ENCODE results near the gene COL27A1. TPM values are rescaled to one million over a fixed set of nuclear protein-coding genes. Genes with fewer than 3 reads are reported as not detected.

COL27A1 gene
- polyA plus RNA-seq, 1 donor (not counting 4 experiments of a cell fraction or from before 2014, with no cell fraction given) = 14.0 TPM

DNA sequence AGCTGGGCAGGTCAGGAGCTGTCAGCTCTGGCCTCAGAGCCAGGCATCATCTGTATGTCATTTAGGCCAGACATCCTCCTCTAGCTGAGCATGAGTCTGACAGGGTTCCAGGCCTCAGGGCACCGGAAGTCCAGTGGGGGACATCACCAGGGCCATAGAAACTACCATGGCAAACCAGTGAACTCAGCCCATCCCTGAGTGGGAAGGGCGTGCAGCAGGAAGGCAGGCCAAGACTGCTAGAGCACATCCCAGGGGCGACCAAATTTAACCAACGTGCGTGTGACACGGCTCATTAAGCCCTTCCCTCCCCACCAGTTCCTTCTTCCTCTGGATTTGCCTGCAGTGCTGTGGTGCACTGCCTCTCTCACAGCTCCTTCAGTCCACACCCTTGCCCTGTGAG lies 75.9 kb downstream of the COL27A1 start:
- Histone ChIP-seq H4K20me1 (ENCODE audit: control insufficient read depth, extremely low read depth, insufficient read depth, low read length) (no peaks in the 10 kb centered on the region), H3K9ac (ENCODE audit: control insufficient read depth, extremely low read depth, insufficient read depth, low read length) (no peak overlapping the region), H3K4me2 (ENCODE audit: control insufficient read depth, extremely low read depth, insufficient read depth, low read depth, low read length) (no peak overlapping the region), H3K27ac (ENCODE audit: control insufficient read depth, insufficient read depth, low read length) (no peak overlapping the region), H3K4me1 (ENCODE audit: control insufficient read depth, extremely low read depth, insufficient read depth, low read length) (no peaks in the 10 kb centered on the region), H3K4me3 (ENCODE audit: control insufficient read depth in 2 of 3, extremely low read depth in 1 of 3, insufficient read depth in 2 of 3, low read depth in 1 of 3, low read length in 3 of 3) (no peak overlapping the region), H3K27me3 (ENCODE audit: control insufficient read depth, extremely low read depth, insufficient read depth, low read length) (no peaks in the 10 kb centered on the region), H3K36me3 (ENCODE audit: control insufficient read depth in 2 of 2, extremely low read depth in 1 of 2, insufficient read depth in 2 of 2, low read length in 2 of 2) (peaks cover 9 to 13% of the 10 kb centered on the region in 2 experiments), H3K9me3 (ENCODE audit: control insufficient read depth, low read depth, low read length) (no peaks in the 10 kb centered on the region), H2AFZ (ENCODE audit: control insufficient read depth, low read length) (no peak overlapping the region), H3K9me1 (ENCODE audit: control insufficient read depth, extremely low read depth, insufficient read depth, low read length) (no peaks in the 10 kb centered on the region), H3K79me2 (ENCODE audit: control insufficient read depth, insufficient read depth, low read length) (no peaks in the 10 kb centered on the region)
- no peak for TF ChIP-seq EZH2 (IDR thresholded peaks at IDR 0.05; ENCODE audit: low read length)
- no peak for TF ChIP-seq CTCF (optimal IDR thresholded peaks at IDR 0.05 in 1 of 3, IDR thresholded peaks at IDR 0.05 in 1 of 3, conservative IDR thresholded peaks at IDR 0.05 in 1 of 3; ENCODE audit: extremely low read depth in 1 of 3, insufficient read depth in 2 of 3, low read length in 3 of 3)
- DNase-seq (ENCODE audit: low read depth, low spot score) (no peak), FAIRE-seq (no peak)
- dilution Hi-C loops (cut with MboI; ENCODE audit: extremely low pct_ligation_motif_present, low sequenced_read_pairs) = no loop called here

DNA sequence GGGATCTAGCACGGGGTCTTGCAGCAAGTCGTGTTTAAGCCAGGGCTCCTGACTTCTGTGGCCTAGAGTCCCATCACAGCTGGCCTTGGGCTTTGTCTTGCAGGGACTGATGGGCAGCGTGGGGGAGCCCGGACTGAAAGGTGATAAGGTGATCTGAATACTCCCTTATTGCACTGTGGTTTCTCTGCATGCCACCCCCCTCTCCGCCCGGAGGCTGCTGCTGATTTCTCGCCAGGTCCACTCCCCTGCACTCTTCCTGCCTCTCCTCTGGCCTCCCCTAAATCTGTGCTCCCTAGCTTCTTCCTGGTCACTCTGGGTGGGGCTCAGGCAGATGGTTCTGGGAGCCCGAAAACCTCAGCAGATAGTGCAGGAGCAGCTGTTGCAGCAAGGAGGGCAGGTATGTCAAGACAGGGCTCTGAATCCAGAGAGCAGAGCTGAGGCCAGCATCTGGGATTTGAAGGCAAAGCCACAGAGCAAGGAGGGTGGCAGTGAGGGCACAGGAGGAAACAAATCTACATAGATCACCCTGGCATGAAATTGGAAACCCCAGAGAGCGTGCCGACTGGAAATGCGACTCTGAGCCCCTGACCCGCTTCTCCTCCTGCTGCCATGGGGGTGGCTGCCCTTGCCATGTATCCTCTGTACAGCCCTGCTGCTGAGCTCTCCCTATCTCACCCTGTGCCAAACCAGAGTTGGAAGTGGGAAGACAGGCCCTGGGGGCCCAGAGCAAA lies 76.5 kb downstream of the COL27A1 start:
- no peak overlapping the region for H3K9ac ChIP-seq (ENCODE audit: control insufficient read depth, extremely low read depth, insufficient read depth, low read length)
- no peaks in the 10 kb centered on the region for H3K9me1 ChIP-seq (ENCODE audit: control insufficient read depth, extremely low read depth, insufficient read depth, low read length)
- no peaks in the 10 kb centered on the region for H4K20me1 ChIP-seq (ENCODE audit: control insufficient read depth, extremely low read depth, insufficient read depth, low read length)
- dilution Hi-C loops (cut with MboI; ENCODE audit: extremely low pct_ligation_motif_present, low sequenced_read_pairs) = no loop called here
- H3K9me3 ChIP-seq (ENCODE audit: control insufficient read depth, low read depth, low read length) = no peaks in the 10 kb centered on the region
- FAIRE-seq (no peak), DNase-seq (ENCODE audit: low read depth, low spot score) (no peak)
- TF ChIP-seq EZH2 (IDR thresholded peaks at IDR 0.05; ENCODE audit: low read length) (no peak), CTCF (optimal IDR thresholded peaks at IDR 0.05 in 1 of 3, IDR thresholded peaks at IDR 0.05 in 1 of 3, conservative IDR thresholded peaks at IDR 0.05 in 1 of 3; ENCODE audit: extremely low read depth in 1 of 3, insufficient read depth in 2 of 3, low read length in 3 of 3) (no peak)
- H3K79me2 ChIP-seq (ENCODE audit: control insufficient read depth, insufficient read depth, low read length) = no peaks in the 10 kb centered on the region
- H2AFZ ChIP-seq (ENCODE audit: control insufficient read depth, low read length) = no peak overlapping the region
- H3K27me3 ChIP-seq (ENCODE audit: control insufficient read depth, extremely low read depth, insufficient read depth, low read length) = no peaks in the 10 kb centered on the region
- peaks cover 11% of the 10 kb centered on the region in 2 experiments for H3K36me3 ChIP-seq (ENCODE audit: control insufficient read depth in 2 of 2, extremely low read depth in 1 of 2, insufficient read depth in 2 of 2, low read length in 2 of 2)
- no peaks in the 10 kb centered on the region for H3K4me1 ChIP-seq (ENCODE audit: control insufficient read depth, extremely low read depth, insufficient read depth, low read length)
- H3K4me3 ChIP-seq (ENCODE audit: control insufficient read depth in 2 of 3, extremely low read depth in 1 of 3, insufficient read depth in 2 of 3, low read depth in 1 of 3, low read length in 3 of 3) = no peak overlapping the region
- no peak overlapping the region for H3K27ac ChIP-seq (ENCODE audit: control insufficient read depth, insufficient read depth, low read length)
- no peak overlapping the region for H3K4me2 ChIP-seq (ENCODE audit: control insufficient read depth, extremely low read depth, insufficient read depth, low read depth, low read length)

All from keratinocyte (primary cell).